ENCODE results near the gene PDCD7.
A peak's percentile ranks its signal among the peaks of the same experiment; 100 is the strongest.

PDCD7 gene

GRCh38 chr15:65087873-65088642, 45.5 kb downstream of the PDCD7 start:
- no peak overlapping the region for H3K27ac Mint-ChIP-seq
- no peaks in the 10 kb centered on the region for H3K4me1 Mint-ChIP-seq (ENCODE audit: low read depth)
- H3K9me3 Mint-ChIP-seq (ENCODE audit: low read depth): no peaks in the 10 kb centered on the region
- no peaks in the 10 kb centered on the region for H3K36me3 Mint-ChIP-seq
- no peaks in the 10 kb centered on the region for H3K27me3 Mint-ChIP-seq
- no peak overlapping the region for H3K4me3 Mint-ChIP-seq

- no peak overlapping the region for H3K27ac Mint-ChIP-seq
- H3K36me3 Mint-ChIP-seq: no peaks in the 10 kb centered on the region
- H3K4me3 Mint-ChIP-seq: no peak overlapping the region
- no peaks in the 10 kb centered on the region for H3K9me3 Mint-ChIP-seq (ENCODE audit: low read depth)
- H3K4me1 Mint-ChIP-seq (ENCODE audit: low read depth): peaks cover 6% of the 10 kb centered on the region
- no peaks in the 10 kb centered on the region for H3K27me3 Mint-ChIP-seq
Measured at GRCh38 chr15:65087411-65087810, 46.2 kb downstream of the PDCD7 start.

GRCh38 chr15:65086680-65087111, 46.9 kb downstream of the PDCD7 start:
- peaks cover 13% of the 10 kb centered on the region for H3K4me1 Mint-ChIP-seq (ENCODE audit: low read depth)
- no peaks in the 10 kb centered on the region for H3K9me3 Mint-ChIP-seq (ENCODE audit: low read depth)
- no peaks in the 10 kb centered on the region for H3K27me3 Mint-ChIP-seq
- H3K36me3 Mint-ChIP-seq: no peaks in the 10 kb centered on the region
- H3K27ac Mint-ChIP-seq: no peak overlapping the region
- no peak overlapping the region for H3K4me3 Mint-ChIP-seq

- H3K36me3 Mint-ChIP-seq: no peaks in the 10 kb centered on the region
- H3K27me3 Mint-ChIP-seq: no peaks in the 10 kb centered on the region
- no peak overlapping the region for H3K4me3 Mint-ChIP-seq
- no peak overlapping the region for H3K27ac Mint-ChIP-seq
- H3K4me1 Mint-ChIP-seq (ENCODE audit: low read depth): peaks cover 16% of the 10 kb centered on the region
- H3K9me3 Mint-ChIP-seq (ENCODE audit: low read depth): no peaks in the 10 kb centered on the region
Measured at GRCh38 chr15:65085990-65086679, 47.5 kb downstream of the PDCD7 start.

GRCh38 chr15:65085207-65085753, 48.3 kb downstream of the PDCD7 start:
- H3K4me1 Mint-ChIP-seq (ENCODE audit: low read depth): peaks cover 18% of the 10 kb centered on the region
- H3K4me3 Mint-ChIP-seq: no peak overlapping the region
- no peak overlapping the region for H3K27ac Mint-ChIP-seq
- peaks cover 1% of the 10 kb centered on the region for H3K27me3 Mint-ChIP-seq
- H3K36me3 Mint-ChIP-seq: no peaks in the 10 kb centered on the region
- H3K9me3 Mint-ChIP-seq (ENCODE audit: low read depth): no peaks in the 10 kb centered on the region

GRCh38 chr15:65084500-65085206, 49.0 kb downstream of the PDCD7 start:
- peaks cover 18% of the 10 kb centered on the region for H3K4me1 Mint-ChIP-seq (ENCODE audit: low read depth)
- H3K4me3 Mint-ChIP-seq: no peak overlapping the region
- no peaks in the 10 kb centered on the region for H3K36me3 Mint-ChIP-seq
- H3K27me3 Mint-ChIP-seq: peaks cover 1% of the 10 kb centered on the region
- no peaks in the 10 kb centered on the region for H3K9me3 Mint-ChIP-seq (ENCODE audit: low read depth)
- no peak overlapping the region for H3K27ac Mint-ChIP-seq

GRCh38 chr15:65083262-65083701, 50.3 kb downstream of the PDCD7 start:
- peaks cover 18% of the 10 kb centered on the region for H3K4me1 Mint-ChIP-seq (ENCODE audit: low read depth)
- H3K27me3 Mint-ChIP-seq: peaks cover 7% of the 10 kb centered on the region
- no peaks in the 10 kb centered on the region for H3K9me3 Mint-ChIP-seq (ENCODE audit: low read depth)
- H3K4me3 Mint-ChIP-seq: no peak overlapping the region
- no peak overlapping the region for H3K27ac Mint-ChIP-seq
- no peaks in the 10 kb centered on the region for H3K36me3 Mint-ChIP-seq

GRCh38 chr15:65082303-65082953, 51.2 kb downstream of the PDCD7 start:
- no peak overlapping the region for H3K27ac Mint-ChIP-seq
- H3K36me3 Mint-ChIP-seq: no peaks in the 10 kb centered on the region
- H3K4me3 Mint-ChIP-seq: peak overlapping the region; percentile 24
- peaks cover 23% of the 10 kb centered on the region for H3K4me1 Mint-ChIP-seq (ENCODE audit: low read depth)
- no peaks in the 10 kb centered on the region for H3K9me3 Mint-ChIP-seq (ENCODE audit: low read depth)
- H3K27me3 Mint-ChIP-seq: peaks cover 12% of the 10 kb centered on the region

- Mint-ChIP-seq H3K36me3 (no peaks in the 10 kb centered on the region), H3K4me3 (no peak overlapping the region), H3K27me3 (peaks cover 12% of the 10 kb centered on the region), H3K9me3 (ENCODE audit: low read depth) (no peaks in the 10 kb centered on the region), H3K27ac (no peak overlapping the region), H3K4me1 (ENCODE audit: low read depth) (peaks cover 23% of the 10 kb centered on the region)
Measured at GRCh38 chr15:65081758-65082157, 51.9 kb downstream of the PDCD7 start.

- H3K36me3 Mint-ChIP-seq: no peaks in the 10 kb centered on the region
- H3K9me3 Mint-ChIP-seq (ENCODE audit: low read depth): no peaks in the 10 kb centered on the region
- H3K27ac Mint-ChIP-seq: no peak overlapping the region
- H3K27me3 Mint-ChIP-seq: peaks cover 14% of the 10 kb centered on the region
- no peak overlapping the region for H3K4me3 Mint-ChIP-seq
- peaks cover 24% of the 10 kb centered on the region for H3K4me1 Mint-ChIP-seq (ENCODE audit: low read depth)
Measured at GRCh38 chr15:65081270-65081669, 52.3 kb downstream of the PDCD7 start.

GRCh38 chr15:65079580-65079979, 54.0 kb downstream of the PDCD7 start:
- no peak overlapping the region for H3K4me3 Mint-ChIP-seq
- no peaks in the 10 kb centered on the region for H3K36me3 Mint-ChIP-seq
- peaks cover 24% of the 10 kb centered on the region for H3K4me1 Mint-ChIP-seq (ENCODE audit: low read depth)
- H3K27ac Mint-ChIP-seq: no peak overlapping the region
- peaks cover 16% of the 10 kb centered on the region for H3K27me3 Mint-ChIP-seq
- no peaks in the 10 kb centered on the region for H3K9me3 Mint-ChIP-seq (ENCODE audit: low read depth)

GRCh38 chr15:65077981-65078352, 55.6 kb downstream of the PDCD7 start:
- H3K27me3 Mint-ChIP-seq: peaks cover 16% of the 10 kb centered on the region
- peaks cover 24% of the 10 kb centered on the region for H3K4me1 Mint-ChIP-seq (ENCODE audit: low read depth)
- no peaks in the 10 kb centered on the region for H3K36me3 Mint-ChIP-seq
- no peaks in the 10 kb centered on the region for H3K9me3 Mint-ChIP-seq (ENCODE audit: low read depth)
- H3K4me3 Mint-ChIP-seq: peak overlapping the region; percentile 59
- no peak overlapping the region for H3K27ac Mint-ChIP-seq

GRCh38 chr15:65077291-65077980, 56.2 kb downstream of the PDCD7 start:
- H3K9me3 Mint-ChIP-seq (ENCODE audit: low read depth): no peaks in the 10 kb centered on the region
- peak overlapping the region; percentile 59 for H3K4me3 Mint-ChIP-seq
- peaks cover 19% of the 10 kb centered on the region for H3K4me1 Mint-ChIP-seq (ENCODE audit: low read depth)
- no peaks in the 10 kb centered on the region for H3K36me3 Mint-ChIP-seq
- H3K27me3 Mint-ChIP-seq: peaks cover 16% of the 10 kb centered on the region
- no peak overlapping the region for H3K27ac Mint-ChIP-seq
